IMR-90 (cell line): Measurements from ENCODE around the gene ENOX1. TPM values are rescaled to one million over a fixed set of nuclear protein-coding genes. Genes with fewer than 3 reads are reported as not detected.

ENCODE experiments used
- ATAC-seq: fragments of 200-7000 bp; cut with Tn5 transposase; 2 replicates; pipeline ENCODE4 v1.9.1; 2020; ENCODE audit warnings: low read depth, mild to moderate bottlenecking, moderate library complexity
- BruUV-seq: library from RNA; stranded (reverse); fragments of 400-500 nt; replicated peaks from 2 replicates; lab custom pipeline; 2021; lab: Mats Ljungman, UMichigan
- CTCF ChIA-PET: fragments of 300-600 bp; formaldehyde crosslinking; extraction: SDS; loops from one replicate; lab custom pipeline; 2021; ENCODE audit warnings: antibody characterized with exemption; lab: Yijun Ruan, JAX
- POLR2A ChIA-PET: fragments of 300-600 bp; sonication (Branson Sonifier 250); formaldehyde crosslinking; loops from one replicate; lab custom pipeline; 2022; ENCODE audit warnings: antibody characterized with exemption; ENCODE audit not compliant: unreplicated experiment; lab: Charles Lee
- DNase-seq: peaks from one replicate; pipeline ENCODE4 v3.0.0; 2013
- H2AFZ ChIP-seq: replicated peaks from 2 replicates; pipeline ENCODE3; 2013; ENCODE audit warnings: low read length, mild to moderate bottlenecking; ENCODE audit not compliant: poor library complexity
- H2AK5ac ChIP-seq: 2 replicates; pipeline ENCODE4 v1.6.1; 2013; ENCODE audit warnings: low read depth, low read length, inconsistent platforms
- H2AK9ac ChIP-seq: replicated peaks from 2 replicates; pipeline ENCODE3; 2013; ENCODE audit warnings: mild to moderate bottlenecking, low read depth, low read length, moderate library complexity; ENCODE audit not compliant: poor library complexity
- H2BK120ac ChIP-seq: 2 replicates; pipeline ENCODE4 v1.6.1; 2013; ENCODE audit warnings: low read depth, low read length, inconsistent platforms
- H2BK15ac ChIP-seq: 3 replicates; pipeline ENCODE4 v1.6.1; 2013; ENCODE audit warnings: low read depth, low read length, inconsistent platforms
- H2BK20ac ChIP-seq: 2 replicates; pipeline ENCODE4 v1.6.1; 2013; ENCODE audit warnings: low read depth, mild to moderate bottlenecking, inconsistent platforms, low read length, moderate library complexity
- H2BK5ac ChIP-seq: 2 replicates; pipeline ENCODE4 v1.6.1; 2013; ENCODE audit warnings: mild to moderate bottlenecking, low read depth, low read length, inconsistent platforms; ENCODE audit not compliant: poor library complexity, severe bottlenecking
- H3K14ac ChIP-seq: replicated peaks from 2 replicates; pipeline ENCODE4 v1.6.1; 2013; ENCODE audit warnings: low read depth, low read length, inconsistent platforms
- H3K18ac ChIP-seq: 2 replicates; pipeline ENCODE4 v1.6.1; 2013; ENCODE audit warnings: low read depth, low read length, control low read depth
- H3K23ac ChIP-seq: 2 replicates; pipeline ENCODE4 v1.6.1; 2013; ENCODE audit warnings: low read depth, low read length, inconsistent platforms
- H3K27ac ChIP-seq: 2 replicates; pipeline ENCODE4 v1.5.1; 2013; ENCODE audit warnings: mild to moderate bottlenecking, control low read depth, low read length; ENCODE audit not compliant: insufficient read depth
- H3K27me3 ChIP-seq: 2 replicates; pipeline ENCODE4 v1.6.1; 2013; ENCODE audit warnings: low read length; ENCODE audit not compliant: control insufficient read depth, insufficient read depth
- H3K36me3 ChIP-seq: 2 replicates; pipeline ENCODE4 v1.6.1; 2013; ENCODE audit warnings: low read length, mixed read lengths; ENCODE audit not compliant: control insufficient read depth, insufficient read depth
- H3K4ac ChIP-seq: 2 replicates; pipeline ENCODE4 v1.6.1; 2013; ENCODE audit warnings: low read depth, low read length, inconsistent platforms
- H3K4me1 ChIP-seq: 2 replicates; pipeline ENCODE4 v1.6.1; 2013; ENCODE audit warnings: low read length, mixed read lengths; ENCODE audit not compliant: control insufficient read depth, insufficient read depth
- H3K4me2 ChIP-seq: 2 replicates; pipeline ENCODE4 v1.6.1; 2013; ENCODE audit warnings: low read depth, mild to moderate bottlenecking, control low read depth, low read length, moderate library complexity
- H3K4me3 ChIP-seq: 2 replicates; pipeline ENCODE4 v1.5.1; 2013; ENCODE audit warnings: low read depth, mild to moderate bottlenecking, control low read depth, low read length, moderate library complexity; ENCODE audit not compliant: insufficient read depth
- H3K56ac ChIP-seq: 2 replicates; pipeline ENCODE4 v1.6.1; 2013; ENCODE audit warnings: low read length, inconsistent platforms; ENCODE audit not compliant: insufficient read depth; ENCODE audit errors: extremely low read depth
- H3K79me1 ChIP-seq, 2 experiments: 2 replicates each; pipeline ENCODE4 v1.6.1; 2013; ENCODE audit warnings: low read length in 2 of 2, inconsistent platforms in 1 of 2, low read depth in 1 of 2
- H3K9ac ChIP-seq: 2 replicates; pipeline ENCODE4 v1.6.1; 2013; ENCODE audit warnings: low read depth, low read length, control low read depth
- H3K9me1 ChIP-seq: 2 replicates; pipeline ENCODE4 v1.6.1; 2013; ENCODE audit warnings: low read length, inconsistent platforms; ENCODE audit not compliant: insufficient read depth
- H3K9me3 ChIP-seq: 2 replicates; pipeline ENCODE4 v1.6.1; 2013; ENCODE audit warnings: low read length; ENCODE audit not compliant: control insufficient read depth, insufficient read depth
- H4K20me1 ChIP-seq: 2 replicates; pipeline ENCODE4 v1.6.1; 2013; ENCODE audit warnings: low read length, inconsistent platforms; ENCODE audit not compliant: insufficient read depth
- H4K5ac ChIP-seq: 2 replicates; pipeline ENCODE4 v1.6.1; 2013; ENCODE audit warnings: mild to moderate bottlenecking, low read depth, low read length, control low read depth
- H4K8ac ChIP-seq, 2 experiments: 2 replicates each; pipeline ENCODE4 v1.6.1; 2013; ENCODE audit warnings: low read depth in 2 of 2, low read length in 2 of 2, control low read depth in 1 of 2, inconsistent platforms in 1 of 2
- H4K91ac ChIP-seq: 2 replicates; pipeline ENCODE4 v1.6.1; 2013; ENCODE audit warnings: low read depth, low read length, inconsistent platforms; ENCODE audit not compliant: insufficient read depth
- BHLHE40 ChIP-seq: fragments of 150-350 bp; IDR thresholded peaks from 2 replicates; pipeline ENCODE4 v1.6.1; 2016; ENCODE audit warnings: mild to moderate bottlenecking, low read depth, low read length
- CEBPB ChIP-seq: IDR thresholded peaks from 2 replicates; pipeline ENCODE4 v1.6.1; 2012; ENCODE audit warnings: low read depth, low read length, improper control_type of control experiment
- CHD1 ChIP-seq: IDR thresholded peaks from 2 replicates; pipeline ENCODE4 v1.6.1; 2012; ENCODE audit warnings: low read depth, low read length, improper control_type of control experiment
- CTCF ChIP-seq: conservative IDR thresholded peaks from 2 replicates; pipeline ENCODE4 v1.5.1; 2012; ENCODE audit warnings: mild to moderate bottlenecking, low read depth, low read length, improper control_type of control experiment
- ELK1 ChIP-seq: fragments of 150-350 bp; IDR thresholded peaks from 2 replicates; pipeline ENCODE4 v1.6.1; 2016; ENCODE audit warnings: low read depth, mild to moderate bottlenecking, low read length, moderate library complexity, borderline replicate concordance
- FOS ChIP-seq: fragments of 150-350 bp; IDR thresholded peaks from 2 replicates; pipeline ENCODE4 v1.6.1; 2016; ENCODE audit warnings: low read depth, low read length
- MAFK ChIP-seq: IDR thresholded peaks from 2 replicates; pipeline ENCODE4 v1.6.1; 2012; ENCODE audit warnings: low read depth, low read length, improper control_type of control experiment
- MAZ ChIP-seq: IDR thresholded peaks from 2 replicates; pipeline ENCODE4 v1.6.1; 2012; ENCODE audit warnings: low read depth, mild to moderate bottlenecking, low read length, improper control_type of control experiment, moderate library complexity, borderline replicate concordance
- MXI1 ChIP-seq: IDR thresholded peaks from 2 replicates; pipeline ENCODE4 v1.6.1; 2012; ENCODE audit warnings: low read depth, mild to moderate bottlenecking, low read length, moderate library complexity, borderline replicate concordance
- NFE2L2 ChIP-seq: fragments of 150-350 bp; IDR thresholded peaks from 2 replicates; pipeline ENCODE4 v1.6.1; 2016; ENCODE audit warnings: low read depth, mild to moderate bottlenecking, low read length
- POLR2A ChIP-seq: IDR thresholded peaks from 2 replicates; pipeline ENCODE4 v1.6.1; 2012; ENCODE audit warnings: mild to moderate bottlenecking, low read depth, low read length
- RAD21 ChIP-seq: IDR thresholded peaks from 2 replicates; pipeline ENCODE4 v1.6.1; 2012; ENCODE audit warnings: low read length, improper control_type of control experiment
- RCOR1 ChIP-seq: IDR thresholded peaks from 2 replicates; pipeline ENCODE4 v1.6.1; 2012; ENCODE audit warnings: mild to moderate bottlenecking, low read length, improper control_type of control experiment; ENCODE audit not compliant: insufficient replicate concordance
- RFX5 ChIP-seq: IDR thresholded peaks from 2 replicates; pipeline ENCODE4 v1.8.0; 2012; ENCODE audit warnings: low read depth, mild to moderate bottlenecking, low read length, moderate library complexity
- SMC3 ChIP-seq: fragments of 150-350 bp; IDR thresholded peaks from 2 replicates; pipeline ENCODE4 v1.6.1; 2016; ENCODE audit warnings: low read depth, mild to moderate bottlenecking, antibody characterized with exemption, low read length, moderate library complexity
- USF2 ChIP-seq: fragments of 150-350 bp; IDR thresholded peaks from 2 replicates; pipeline ENCODE4 v1.6.1; 2017; ENCODE audit warnings: mild to moderate bottlenecking, antibody characterized with exemption, low read length, low read depth
- WGBS, 2 experiments: methylation state at CpG; one replicate each; pipeline versions ENCODE4 v1.1.5 to v1.1.7; 2013; ENCODE audit warnings: missing lambda C conversion rate in 2 of 2; ENCODE audit not compliant: insufficient read length in 1 of 2; ENCODE audit errors: extremely low coverage in 2 of 2; 5-methylcytosine and 5-hydroxymethylcytosine counted together
- dilution Hi-C: fragments of 300-500 bp; cut with HindIII; formaldehyde crosslinking; loops from one replicate; pipeline ENCODE4 v1.14.3; 2018; ENCODE audit warnings: low sequenced_read_pairs; ENCODE audit not compliant: unreplicated experiment
- in situ Hi-C: fragments of 300-500 bp; cut with MboI; formaldehyde crosslinking; loops from 3 replicates; pipeline ENCODE4 v1.14.3; 2019; ENCODE audit warnings: low sequenced_read_pairs, inconsistent platforms, mixed read lengths
- intact Hi-C: fragments of 100-400 bp; cut with micrococcal nuclease; formaldehyde crosslinking; loops from 2 replicates; pipeline ENCODE4 v1.10.0; 2022
- polyA plus RNA-seq, 3 experiments: library from polyadenylated mRNA; depleted of rRNA; stranded (reverse); fragments of >200 nt; gene quantifications; 2 replicates each; pipeline ENCODE4 v1.2.3, GENCODE V29; 2012; ENCODE audit warnings: low replicate concordance in 1 of 3
- total RNA-seq: library from RNA; depleted of rRNA; stranded (reverse); fragments of >200 nt; gene quantifications from 2 replicates; pipeline ENCODE4 v1.2.3, GENCODE V29; 2012

Gene ENOX1
- total and polyA plus RNA-seq, 2 of the 4 experiments (the other 2 are of a cell fraction): 0.99 to 1.3 TPM

- CTCF ChIA-PET: no interaction called here
- Histone ChIP-seq H4K20me1 (no peaks in the 10 kb centered on the region), H3K18ac (no peak overlapping the region), H2BK5ac (no peak overlapping the region), H3K27ac (no peak overlapping the region), H3K4me1 (no peaks in the 10 kb centered on the region), H3K9ac (no peak overlapping the region), H3K23ac (no peak overlapping the region), H2AK5ac (no peak overlapping the region), H3K56ac (no peak overlapping the region), H4K8ac (no peak overlapping the region), H3K4me2 (no peak overlapping the region), H3K79me1 (no peaks in the 10 kb centered on the region), H2BK15ac (no peak overlapping the region), H3K4me3 (no peak overlapping the region), H2BK20ac (no peak overlapping the region), H4K5ac (no peak overlapping the region), H3K9me3 (no peaks in the 10 kb centered on the region), H3K9me1 (no peaks in the 10 kb centered on the region), H3K14ac (no peak overlapping the region), H3K27me3 (peaks cover 4% of the 10 kb centered on the region), H3K36me3 (no peaks in the 10 kb centered on the region), H3K4ac (no peak overlapping the region), H2AFZ (no peak overlapping the region), H2AK9ac (no peak overlapping the region), H2BK120ac (no peak overlapping the region), H4K91ac (no peak overlapping the region)
- no TSS peak for BruUV-seq
- DNase-seq (no peak), ATAC-seq (no peak)
- no peak for TF ChIP-seq USF2
- TF ChIP-seq BHLHE40: no peak
- no peak for TF ChIP-seq MXI1
- TF ChIP-seq RFX5: no peak
- TF ChIP-seq POLR2A: no peak
- no peak for TF ChIP-seq CHD1
- TF ChIP-seq CTCF: no peak
- TF ChIP-seq RAD21: no peak
- TF ChIP-seq NFE2L2: no peak
- no peak for TF ChIP-seq ELK1
- no peak for TF ChIP-seq SMC3
- TF ChIP-seq CEBPB: no peak
- no peak for TF ChIP-seq MAFK
- TF ChIP-seq RCOR1: no peak
- no peak for TF ChIP-seq MAZ
- no peak for TF ChIP-seq FOS
- in situ Hi-C loops: loop anchor here (25.0 kb wide), 1 partner anchor 1195 kb away; no protein-coding TSS in a partner anchor
- intact Hi-C loops: loop anchor here (10.0 kb wide), 2 partner anchors 218 to 388 kb away; no protein-coding TSS in a partner anchor
- dilution Hi-C loops: no loop called here
- WGBS, 2 experiments: no CpG with 5 or more reads among the region's 1 CpG
- POLR2A ChIA-PET: no interaction called here
Observed at GRCh38 chr13:43782686-43783085, 4.1 kb downstream of the ENOX1 start.
